GM23338 (cell line): ENCODE data around the gene BTN2A1.

Experiments used
- CTCF ChIP-seq, 2 experiments: fragments of 200-600 bp in 1 of 2; sonication (generic) in 1 of 2; conservative IDR thresholded peaks; 2 replicates each; pipeline versions ENCODE4 v1.5.1 to v1.6.1; 2016 to 2017; ENCODE audit warnings: antibody characterized with exemption in 2 of 2, low read depth in 2 of 2, mild to moderate bottlenecking in 2 of 2, moderate library complexity in 1 of 2
- EZH2 ChIP-seq: fragments of 200-600 bp; sonication (generic); IDR thresholded peaks from one replicate; pipeline ENCODE4 v1.8.0; 2017; ENCODE audit warnings: antibody characterized with exemption, mild to moderate bottlenecking, low read depth; ENCODE audit not compliant: unreplicated experiment

DNA sequence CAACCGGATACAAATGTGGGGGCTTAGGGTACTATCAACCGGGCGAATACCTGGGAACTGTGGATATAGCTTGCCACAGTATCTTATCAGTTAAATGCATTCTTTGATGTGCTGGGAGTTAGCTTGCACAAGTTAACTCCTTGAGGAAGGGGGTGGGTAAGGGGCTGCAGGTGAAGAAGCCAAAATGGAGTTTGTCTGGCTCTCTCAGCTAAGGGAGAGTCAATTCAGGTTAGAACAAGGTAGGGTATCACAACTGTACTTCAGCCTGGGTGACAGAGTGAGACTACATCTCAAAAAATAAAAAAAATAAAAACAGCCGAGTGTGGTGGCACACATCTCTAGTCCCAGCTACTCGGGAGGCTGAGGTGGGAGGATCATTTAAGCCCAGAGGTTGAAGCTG lies 33.8 kb downstream of the BTN2A1 start:
- no peak for TF ChIP-seq CTCF (conservative IDR thresholded peaks at IDR 0.05; ENCODE audit: low read depth in 2 of 2)
- no peak for TF ChIP-seq EZH2
